Motor neuron (in vitro differentiated cells): Measurements from ENCODE around the gene TMEM215. TPM values are rescaled to one million over a fixed set of nuclear protein-coding genes. Genes with fewer than 3 reads are reported as not detected.
"Not testable (repeated sequence)": the region's sequence is repeated elsewhere in the genome, so short reads cannot be mapped to it uniquely, and the experiment has no call there.

ENCODE experiments used
- ATAC-seq, 8 experiments: fragments of 200-7000 bp; cut with Tn5 transposase; replicated peaks in 6 of 8; 2 replicates each; pipeline ENCODE4 v1.8.0; 2021; ENCODE audit warnings: mild to moderate bottlenecking in 8 of 8, moderate library complexity in 8 of 8
- H3K27ac ChIP-seq, 2 donors: fragments of 250-450 bp; sonication (Bioruptor Pico); 2 replicates each; pipeline ENCODE4 v1.9.0; 2021; ENCODE audit warnings: antibody characterized with exemption in 2 of 2, mild to moderate bottlenecking in 2 of 2, moderate library complexity in 1 of 2
- H3K4me1 ChIP-seq, 2 donors: fragments of 250-450 bp; sonication (Bioruptor Pico); replicated peaks in 1 of 2; 2 replicates each; pipeline ENCODE4 v1.6.1; 2021; ENCODE audit warnings: antibody characterized with exemption in 2 of 2, mild to moderate bottlenecking in 2 of 2, moderate library complexity in 1 of 2
- H3K4me3 ChIP-seq, 5 donors: fragments of 250-450 bp; sonication (Bioruptor Pico); 2 replicates each; pipeline ENCODE4 v1.9.0; 2021; ENCODE audit warnings: antibody characterized with exemption in 5 of 5, mild to moderate bottlenecking in 5 of 5, moderate library complexity in 4 of 5
- WGBS, 10 experiments: fragments of 450-650 bp; shearing (Covaris generic); methylation state at CpG; one replicate each; pipeline ENCODE4 v1.0.0; 2022; 5-methylcytosine and 5-hydroxymethylcytosine counted together
- in situ Hi-C, 9 experiments: fragments of 400-800 bp; cut with MboI; loops; one replicate each; pipeline ENCODE4 v1.15.0; 2021; ENCODE audit warnings: low sequenced_read_pairs in 9 of 9, low pct_unique_long_range_greater_than_20kb in 2 of 9; ENCODE audit not compliant: unreplicated experiment in 9 of 9
- total RNA-seq, 8 experiments: library from RNA; unstranded; fragments of 300-600 nt; gene quantifications; 2 replicates each; pipeline versions ENCODE4 v1.2.3 to v1.2.4, GENCODE V29; 2022

TMEM215 gene
- total RNA-seq, 8 experiments from 2014 or later: 0.08 to 0.42 (median 0.21) TPM; not detected in 4

DNA sequence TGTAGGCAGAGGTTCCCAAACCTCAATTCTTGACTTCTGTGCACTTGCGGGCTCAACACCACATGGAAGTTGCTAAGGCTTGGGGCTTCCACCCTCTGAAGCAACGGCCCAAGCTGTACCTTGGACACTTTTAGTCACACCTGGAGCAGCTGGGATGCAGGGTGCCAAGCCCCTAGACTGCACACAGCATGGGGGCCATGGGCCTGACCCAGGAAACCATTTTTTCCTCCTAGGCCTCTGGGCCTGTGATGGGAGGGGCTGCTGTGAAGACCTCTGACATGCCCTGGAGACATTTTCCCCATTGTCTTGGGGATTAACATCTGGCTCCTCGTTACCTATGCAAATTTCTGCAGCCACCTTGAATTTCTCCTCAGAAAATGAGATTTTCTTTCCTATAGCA is 12.7 kb downstream of the TMEM215 start:
- WGBS, 10 experiments: 0 to 43% (median 23%) methylated on average over 1 to 3 of the region's 3 CpGs; no CpG with 5 or more reads in 4 of the 10 experiments
- ATAC-seq, in situ Hi-C loops, H3K4me1 ChIP-seq, H3K4me3 ChIP-seq, H3K27ac ChIP-seq: not testable (repeated sequence)

GRCh38 chr9:32801530-32801929 is 18.2 kb downstream of the TMEM215 start:
- Histone ChIP-seq H3K27ac (no peak overlapping the region), H3K4me3 (no peak overlapping the region), H3K4me1 (no peaks in the 10 kb centered on the region)
- peak in 3 of 8 experiments; percentile 85 to 100 (median 99) for ATAC-seq
- WGBS, 10 experiments: 0 to 85% (median 40%) methylated on average over 1 of the region's 1 CpG; no CpG with 5 or more reads in 6 of the 10 experiments
- in situ Hi-C loops: no loop called here

- 0 to 83% (median 72%) methylated on average over 1 of the region's 1 CpG; no CpG with 5 or more reads in 2 of the 10 experiments for WGBS, 10 experiments
- ATAC-seq: no peak
- no peak overlapping the region for H3K27ac ChIP-seq
- no peaks in the 10 kb centered on the region for H3K4me1 ChIP-seq
- in situ Hi-C loops: no loop called here
- no peak overlapping the region for H3K4me3 ChIP-seq
Measured at GRCh38 chr9:32807217-32807616, 23.9 kb downstream of the TMEM215 start.

- in situ Hi-C loops: no loop called here
- 0 to 87% (median 47%) methylated on average over 1 to 3 of the region's 3 CpGs; no CpG with 5 or more reads in 2 of the 10 experiments for WGBS, 10 experiments
- Histone ChIP-seq H3K27ac (no peak overlapping the region), H3K4me3 (no peak overlapping the region), H3K4me1 (no peaks in the 10 kb centered on the region)
- no peak for ATAC-seq
Measured at GRCh38 chr9:32811246-32811645, 27.9 kb downstream of the TMEM215 start.

DNA sequence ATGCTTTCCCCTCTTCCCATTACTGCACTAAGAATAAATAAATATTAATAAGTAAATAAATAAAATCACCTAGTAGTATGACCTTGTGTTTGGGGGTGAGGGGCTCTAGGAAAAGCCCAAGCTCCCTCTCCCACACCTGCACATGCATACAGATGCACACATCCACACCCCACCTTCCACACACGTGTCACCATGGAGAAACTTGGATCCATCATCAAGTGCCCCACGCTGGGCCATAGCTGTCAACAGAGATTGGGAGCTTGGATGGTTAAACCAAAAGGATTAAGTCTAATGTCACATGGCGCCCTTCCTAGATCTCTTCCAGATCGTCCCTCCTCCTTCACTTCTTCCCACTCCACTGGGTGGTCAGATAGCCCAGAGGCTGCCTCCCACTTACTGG is 37.0 kb downstream of the TMEM215 start:
- in situ Hi-C loops: no loop called here
- WGBS, 10 experiments: 20 to 100% (median 39%) methylated on average over 1 to 4 of the region's 4 CpGs; no CpG with 5 or more reads in 4 of the 10 experiments
- Histone ChIP-seq H3K4me1 (no peaks in the 10 kb centered on the region), H3K4me3 (no peak overlapping the region), H3K27ac (no peak overlapping the region)
- ATAC-seq: no peak

GRCh38 chr9:32823101-32823500 is 39.8 kb downstream of the TMEM215 start:
- Histone ChIP-seq H3K4me1 (no peaks in the 10 kb centered on the region), H3K27ac (no peak overlapping the region), H3K4me3 (no peak overlapping the region)
- no peak for ATAC-seq
- 0 to 100% (median 76%) methylated on average over 1 to 3 of the region's 3 CpGs; no CpG with 5 or more reads in 3 of the 10 experiments for WGBS, 10 experiments
- in situ Hi-C loops: no loop called here

- Histone ChIP-seq H3K4me1 (no peaks in the 10 kb centered on the region), H3K4me3 (no peak overlapping the region), H3K27ac (no peak overlapping the region)
- no peak for ATAC-seq
- in situ Hi-C loops: no loop called here
Measured at GRCh38 chr9:32823551-32823950, 40.2 kb downstream of the TMEM215 start.

DNA sequence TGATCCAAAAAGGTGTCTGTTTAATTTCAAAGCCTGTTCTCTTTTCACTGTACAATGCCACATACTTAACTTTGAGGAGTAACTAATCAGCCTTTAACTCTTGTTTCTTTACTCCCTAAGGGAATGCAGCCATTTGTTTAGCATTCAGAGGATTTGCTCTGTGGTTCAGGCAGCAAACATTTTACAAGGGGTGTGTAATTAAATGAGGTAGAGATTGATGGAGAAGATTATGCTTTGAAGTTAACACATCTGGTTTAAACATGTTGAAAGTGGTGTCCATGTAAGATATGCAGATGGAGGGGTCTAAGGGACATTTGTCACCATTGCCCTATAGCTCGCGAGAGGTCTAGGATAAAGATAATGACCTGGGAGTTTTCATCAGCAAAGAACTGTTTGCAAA is 41.9 kb downstream of the TMEM215 start:
- Histone ChIP-seq H3K27ac (no peak overlapping the region), H3K4me3 (no peak overlapping the region), H3K4me1 (no peaks in the 10 kb centered on the region)
- WGBS, 10 experiments: 0 to 100% (median 83%) methylated on average over 1 to 2 of the region's 2 CpGs; no CpG with 5 or more reads in 2 of the 10 experiments
- no peak for ATAC-seq
- in situ Hi-C loops: loop anchor here in 1 of 9 experiments (25.0 kb wide), 1 partner anchor 137 kb away; no protein-coding TSS in a partner anchor

DNA sequence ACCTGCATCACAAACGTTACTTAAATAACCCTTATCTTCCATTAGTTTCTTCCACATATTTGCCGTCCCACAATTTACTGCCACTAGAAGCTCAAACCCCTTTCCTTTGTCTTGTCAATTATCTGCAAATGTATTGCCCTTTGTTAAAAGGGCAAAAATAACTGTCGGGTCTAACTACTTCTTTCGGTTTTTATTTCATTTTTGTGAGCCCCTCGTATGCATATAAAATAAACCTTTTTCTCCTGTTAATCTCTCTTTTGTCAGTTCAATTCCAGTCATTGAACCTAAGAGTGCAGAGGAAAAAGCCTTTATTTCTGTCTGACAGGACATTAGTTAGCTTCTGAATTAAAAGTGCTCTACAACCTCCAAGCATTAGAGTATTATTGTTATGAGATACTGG is 45.5 kb downstream of the TMEM215 start:
- no peak for ATAC-seq
- in situ Hi-C loops: loop anchor here in 1 of 9 experiments (25.0 kb wide), 1 partner anchor 133 kb away; no protein-coding TSS in a partner anchor
- H3K4me3 ChIP-seq: no peak overlapping the region
- 17 to 90% (median 61%) methylated on average over 2 to 5 of the region's 5 CpGs; no CpG with 5 or more reads in 2 of the 10 experiments for WGBS, 10 experiments
- H3K27ac ChIP-seq: no peak overlapping the region
- no peaks in the 10 kb centered on the region for H3K4me1 ChIP-seq

- Histone ChIP-seq H3K27ac (no peak overlapping the region), H3K4me1 (no peaks in the 10 kb centered on the region), H3K4me3 (no peak overlapping the region)
- in situ Hi-C loops: loop anchor here in 1 of 9 experiments (25.0 kb wide), 1 partner anchor 130 kb away; no protein-coding TSS in a partner anchor
- WGBS, 10 experiments: 0 to 100% (median 13%) methylated on average over 1 to 2 of the region's 2 CpGs; no CpG with 5 or more reads in 1 of the 10 experiments
- peak in 3 of 8 experiments; percentile 32 to 88 (median 64) for ATAC-seq
Measured at GRCh38 chr9:32832346-32832745, 49.0 kb downstream of the TMEM215 start.

Other genes with a start within 250 kb of the TMEM215 start
- 10 to 100 TPM; 15.6 to 38.4 (median 19.5) TPM for gene SMIM27, start 231.2 kb upstream of the TMEM215 start, total RNA-seq
- 10 to 100 TPM; 15.2 to 27.1 (median 21.2) TPM for gene TOPORS, start 231.0 kb upstream of the TMEM215 start, total RNA-seq
- 10 to 100 TPM; 43.5 to 56.8 (median 49.4) TPM for gene NDUFB6, start 210.4 kb upstream of the TMEM215 start, total RNA-seq
- under 1 TPM in 6 of 8 experiments, not detected in 2; 0.09 to 0.43 (median 0.19) TPM for gene TAF1L, start 147.9 kb upstream of the TMEM215 start, total RNA-seq
- gene APTX, start 218.1 kb downstream of the TMEM215 start, total RNA-seq: 10 to 100 TPM; 37.2 to 58.1 (median 49.4) TPM
- 100 to 1,000 TPM; 162 to 304 (median 199) TPM for gene DNAJA1, start 241.7 kb downstream of the TMEM215 start, total RNA-seq